Activated T-helper 17 cell treated with anti-CD3 and anti-CD28 coated beads, Interleukin-2, amount 50 U/mL, for 72 hours (primary cell): ENCODE measurements around the gene DAGLA. TPM values are rescaled to one million over a fixed set of nuclear protein-coding genes. Genes with fewer than 3 reads are reported as not detected.

Source experiments
- ATAC-seq: fragments of 150-1000 bp; cut with Tn5 transposase; replicated peaks from 2 replicates; pipeline ENCODE4 v1.10.0; 2021; ENCODE audit warnings: mild to moderate bottlenecking, moderate library complexity
- H3K27ac Mint-ChIP-seq: one replicate; pipeline ENCODE4 v1.8.0; 2022; ENCODE audit warnings: mixed read lengths
- H3K27me3 Mint-ChIP-seq: one replicate; pipeline ENCODE4 v1.8.0; 2022; ENCODE audit warnings: mixed read lengths
- H3K36me3 Mint-ChIP-seq: one replicate; pipeline ENCODE4 v1.8.0; 2022; ENCODE audit warnings: low read depth, mild to moderate bottlenecking, mixed read lengths
- H3K4me1 Mint-ChIP-seq: one replicate; pipeline ENCODE4 v1.8.0; 2022; ENCODE audit warnings: mixed read lengths
- H3K4me3 Mint-ChIP-seq: one replicate; pipeline ENCODE4 v1.8.0; 2022; ENCODE audit warnings: mild to moderate bottlenecking, mixed read lengths
- H3K9me3 Mint-ChIP-seq: one replicate; pipeline ENCODE4 v1.8.0; 2022; ENCODE audit warnings: mixed read lengths
- total RNA-seq, 2 donors: library from RNA; stranded (reverse); gene quantifications; one replicate each; pipeline ENCODE4 v1.2.3, GENCODE V29; 2022

DAGLA gene
- total RNA-seq, 2 donors from 2014 or later = 0.11 to 0.13 TPM

- no peaks in the 10 kb centered on the region for H3K36me3 Mint-ChIP-seq
- H3K27ac Mint-ChIP-seq = peak overlapping the region; percentile 30
- no peak for ATAC-seq
- peaks cover 6% of the 10 kb centered on the region for H3K4me1 Mint-ChIP-seq
- H3K27me3 Mint-ChIP-seq = no peaks in the 10 kb centered on the region
- H3K4me3 Mint-ChIP-seq = no peak overlapping the region
- no peaks in the 10 kb centered on the region for H3K9me3 Mint-ChIP-seq
These were observed 50.2 kb downstream of the DAGLA start for GRCh38 chr11:61730240-61730994.

GRCh38 chr11:61731211-61731951, 51.2 kb downstream of the DAGLA start:
- no peaks in the 10 kb centered on the region for H3K9me3 Mint-ChIP-seq
- H3K4me1 Mint-ChIP-seq = peaks cover 6% of the 10 kb centered on the region
- no peaks in the 10 kb centered on the region for H3K27me3 Mint-ChIP-seq
- no peak overlapping the region for H3K4me3 Mint-ChIP-seq
- no peak overlapping the region for H3K27ac Mint-ChIP-seq
- H3K36me3 Mint-ChIP-seq = no peaks in the 10 kb centered on the region
- ATAC-seq = no peak

GRCh38 chr11:61731952-61732675, 51.9 kb downstream of the DAGLA start:
- Mint-ChIP-seq H3K27me3 (no peaks in the 10 kb centered on the region), H3K27ac (no peak overlapping the region), H3K4me1 (peaks cover 6% of the 10 kb centered on the region), H3K9me3 (no peaks in the 10 kb centered on the region), H3K4me3 (no peak overlapping the region), H3K36me3 (no peaks in the 10 kb centered on the region)
- ATAC-seq = no peak

- no peak for ATAC-seq
- Mint-ChIP-seq H3K27me3 (no peaks in the 10 kb centered on the region), H3K9me3 (no peaks in the 10 kb centered on the region), H3K27ac (no peak overlapping the region), H3K4me1 (peaks cover 6% of the 10 kb centered on the region), H3K4me3 (no peak overlapping the region), H3K36me3 (no peaks in the 10 kb centered on the region)
These were observed 52.5 kb downstream of the DAGLA start for GRCh38 chr11:61732705-61733104.

- H3K36me3 Mint-ChIP-seq = no peaks in the 10 kb centered on the region
- no peaks in the 10 kb centered on the region for H3K9me3 Mint-ChIP-seq
- H3K4me1 Mint-ChIP-seq = peaks cover 6% of the 10 kb centered on the region
- H3K4me3 Mint-ChIP-seq = no peak overlapping the region
- ATAC-seq = peak; percentile 94
- H3K27me3 Mint-ChIP-seq = no peaks in the 10 kb centered on the region
- H3K27ac Mint-ChIP-seq = peak overlapping the region; percentile 64
These were observed 53.2 kb downstream of the DAGLA start for GRCh38 chr11:61733120-61733978.

- Mint-ChIP-seq H3K27ac (no peak overlapping the region), H3K9me3 (no peaks in the 10 kb centered on the region), H3K4me3 (no peak overlapping the region), H3K27me3 (no peaks in the 10 kb centered on the region), H3K4me1 (peaks cover 6% of the 10 kb centered on the region), H3K36me3 (no peaks in the 10 kb centered on the region)
- ATAC-seq = no peak
These were observed 54.6 kb downstream of the DAGLA start for GRCh38 chr11:61734767-61735166.

GRCh38 chr11:61735391-61735790, 55.2 kb downstream of the DAGLA start:
- Mint-ChIP-seq H3K9me3 (no peaks in the 10 kb centered on the region), H3K27ac (no peak overlapping the region), H3K4me3 (no peak overlapping the region), H3K27me3 (no peaks in the 10 kb centered on the region), H3K4me1 (peaks cover 6% of the 10 kb centered on the region), H3K36me3 (no peaks in the 10 kb centered on the region)
- ATAC-seq = no peak

GRCh38 chr11:61736310-61736709, 56.1 kb downstream of the DAGLA start:
- Mint-ChIP-seq H3K4me1 (peaks cover 6% of the 10 kb centered on the region), H3K36me3 (no peaks in the 10 kb centered on the region), H3K27me3 (no peaks in the 10 kb centered on the region), H3K27ac (no peak overlapping the region), H3K4me3 (no peak overlapping the region), H3K9me3 (no peaks in the 10 kb centered on the region)
- no peak for ATAC-seq

- Mint-ChIP-seq H3K27me3 (no peaks in the 10 kb centered on the region), H3K9me3 (no peaks in the 10 kb centered on the region), H3K4me1 (peaks cover 6% of the 10 kb centered on the region), H3K27ac (no peak overlapping the region), H3K36me3 (no peaks in the 10 kb centered on the region), H3K4me3 (no peak overlapping the region)
- no peak for ATAC-seq
These were observed 56.9 kb downstream of the DAGLA start for GRCh38 chr11:61737131-61737530.

GRCh38 chr11:61737636-61738386, 57.6 kb downstream of the DAGLA start:
- Mint-ChIP-seq H3K36me3 (no peaks in the 10 kb centered on the region), H3K27ac (no peak overlapping the region)

GRCh38 chr11:61738776-61739175, 58.6 kb downstream of the DAGLA start:
- no peak overlapping the region for H3K4me3 Mint-ChIP-seq
- no peak for ATAC-seq
- H3K9me3 Mint-ChIP-seq = no peaks in the 10 kb centered on the region
- no peak overlapping the region for H3K27ac Mint-ChIP-seq
- H3K36me3 Mint-ChIP-seq = no peaks in the 10 kb centered on the region
- H3K4me1 Mint-ChIP-seq = no peaks in the 10 kb centered on the region
- H3K27me3 Mint-ChIP-seq = no peaks in the 10 kb centered on the region

More at GRCh38 chr11:61737636-61738386, 57.6 kb downstream of the DAGLA start:
- Mint-ChIP-seq H3K4me1 (peaks cover 6% of the 10 kb centered on the region), H3K4me3 (no peak overlapping the region), H3K27me3 (no peaks in the 10 kb centered on the region), H3K9me3 (no peaks in the 10 kb centered on the region)
- no peak for ATAC-seq

GRCh38 chr11:61739413-61739812, 59.2 kb downstream of the DAGLA start:
- ATAC-seq = no peak
- H3K27me3 Mint-ChIP-seq = no peaks in the 10 kb centered on the region
- H3K36me3 Mint-ChIP-seq = no peaks in the 10 kb centered on the region
- H3K9me3 Mint-ChIP-seq = no peaks in the 10 kb centered on the region
- H3K4me3 Mint-ChIP-seq = no peak overlapping the region
- H3K27ac Mint-ChIP-seq = no peak overlapping the region
- H3K4me1 Mint-ChIP-seq = no peaks in the 10 kb centered on the region

- Mint-ChIP-seq H3K36me3 (no peaks in the 10 kb centered on the region), H3K27me3 (no peaks in the 10 kb centered on the region), H3K4me1 (no peaks in the 10 kb centered on the region), H3K9me3 (no peaks in the 10 kb centered on the region), H3K27ac (no peak overlapping the region), H3K4me3 (no peak overlapping the region)
- ATAC-seq = no peak
These were observed 59.8 kb downstream of the DAGLA start for GRCh38 chr11:61739966-61740365.
